Brain microvascular endothelial cell (primary cell): ENCODE results near the gene KRT73.

Source experiments
- DNase-seq: peaks from one replicate; pipeline ENCODE4 v3.0.0-alpha.2; 2020
- H3K27ac ChIP-seq: fragments of 250-450 bp; sonication (Bioruptor Pico); 2 replicates; pipeline ENCODE4 v1.5.1; 2020; ENCODE audit warnings: mild to moderate bottlenecking, moderate library complexity
- H3K27me3 ChIP-seq: fragments of 250-450 bp; sonication (Bioruptor Pico); replicated peaks from 2 replicates; pipeline ENCODE4 v1.5.1; 2020; ENCODE audit warnings: mild to moderate bottlenecking
- H3K36me3 ChIP-seq: fragments of 250-450 bp; sonication (Bioruptor Pico); replicated peaks from 2 replicates; pipeline ENCODE4 v1.5.1; 2020; ENCODE audit warnings: mild to moderate bottlenecking
- H3K4me3 ChIP-seq: 2 replicates; pipeline ENCODE4 v1.5.1; 2011; ENCODE audit warnings: low read depth, mild to moderate bottlenecking, control low read depth, low read length, moderate library complexity
- CTCF ChIP-seq: IDR thresholded peaks from 2 replicates; pipeline ENCODE4 v1.5.1; 2011; ENCODE audit warnings: low read depth, mild to moderate bottlenecking, moderate library complexity, low read length, control low read depth, inconsistent platforms; ENCODE audit errors: missing control alignments
- in situ Hi-C: cut with HindIII; loops from 2 replicates; pipeline ENCODE4 v1.10.0; 2017; ENCODE audit warnings: low sequenced_read_pairs, low pct_ligation_motif_present

KRT73 gene

GRCh38 chr12:52618866-52619265, 507 bp upstream of the KRT73 start:
- H3K4me3 ChIP-seq, result no peak overlapping the region
- in situ Hi-C loops, result no loop called here

GRCh38 chr12:52617403-52617785, 965 bp downstream of the KRT73 start:
- Histone ChIP-seq H3K27me3 (peaks cover 3% of the 10 kb centered on the region), H3K36me3 (no peaks in the 10 kb centered on the region), H3K27ac (no peak overlapping the region), H3K4me3 (no peak overlapping the region)
- no peak for TF ChIP-seq CTCF
- in situ Hi-C loops, result no loop called here
- DNase-seq, result no peak

More at GRCh38 chr12:52618866-52619265, 507 bp upstream of the KRT73 start:
- no peak overlapping the region for H3K27ac ChIP-seq
- no peaks in the 10 kb centered on the region for H3K36me3 ChIP-seq
- TF ChIP-seq CTCF, result no peak
- no peak for DNase-seq
- peaks cover 4% of the 10 kb centered on the region for H3K27me3 ChIP-seq

GRCh38 chr12:52616680-52617402, 1.5 kb downstream of the KRT73 start:
- H3K36me3 ChIP-seq, result no peaks in the 10 kb centered on the region
- no peak overlapping the region for H3K4me3 ChIP-seq
- no peak overlapping the region for H3K27ac ChIP-seq
- peaks cover 2% of the 10 kb centered on the region for H3K27me3 ChIP-seq
- no peak for TF ChIP-seq CTCF
- in situ Hi-C loops, result no loop called here
- DNase-seq, result no peak

- in situ Hi-C loops, result no loop called here
- no peak for DNase-seq
- Histone ChIP-seq H3K4me3 (no peak overlapping the region), H3K27ac (no peak overlapping the region), H3K27me3 (peaks cover 4% of the 10 kb centered on the region), H3K36me3 (no peaks in the 10 kb centered on the region)
- no peak for TF ChIP-seq CTCF
Measured at GRCh38 chr12:52615912-52616311, 2.4 kb downstream of the KRT73 start.

GRCh38 chr12:52615208-52615868, 3.0 kb downstream of the KRT73 start:
- Histone ChIP-seq H3K36me3 (no peaks in the 10 kb centered on the region), H3K27ac (no peak overlapping the region), H3K4me3 (no peak overlapping the region), H3K27me3 (peaks cover 4% of the 10 kb centered on the region)
- TF ChIP-seq CTCF, result no peak
- DNase-seq, result no peak
- in situ Hi-C loops, result no loop called here
